Caco-2 (cell line): Measurements from ENCODE around the gene WDR49. TPM values are rescaled to one million over a fixed set of nuclear protein-coding genes. Genes with fewer than 3 reads are reported as not detected.

ENCODE experiments used
- BruUV-seq: library from RNA; stranded (reverse); fragments of 400-500 nt; replicated peaks from 2 replicates; lab custom pipeline; 2021; lab: Mats Ljungman, UMichigan
- CTCF ChIA-PET: fragments of 300-600 bp; sonication (Branson Sonifier 250); formaldehyde crosslinking; loops from one replicate; lab custom pipeline; 2022; ENCODE audit warnings: antibody characterized with exemption; lab: Charles Lee
- POLR2A ChIA-PET: fragments of 300-600 bp; sonication (Branson Sonifier 250); formaldehyde crosslinking; loops from one replicate; lab custom pipeline; 2022; ENCODE audit warnings: antibody characterized with exemption; lab: Charles Lee
- DNase-seq, 2 experiments: peaks; one replicate each; pipeline versions ENCODE4 v3.0.0 to v3.0.0-alpha.2; 2020 to 2022
- H3K27me3 ChIP-seq: replicated peaks from 2 replicates; pipeline ENCODE4 v1.6.0; 2011; ENCODE audit warnings: low read length; ENCODE audit not compliant: control insufficient read depth, insufficient read depth
- H3K36me3 ChIP-seq: 2 replicates; pipeline ENCODE4 v1.5.1; 2011; ENCODE audit warnings: low read length; ENCODE audit not compliant: control insufficient read depth, insufficient read depth
- H3K4me1 ChIP-seq: fragments of 250-450 bp; sonication (Bioruptor Pico); 2 replicates; pipeline ENCODE4 v1.5.1; 2020; ENCODE audit warnings: mild to moderate bottlenecking
- H3K4me3 ChIP-seq: 2 replicates; pipeline ENCODE4 v1.5.1; 2011; ENCODE audit warnings: low read depth, mild to moderate bottlenecking, control low read depth, low read length
- H3K9me3 ChIP-seq: fragments of 250-450 bp; sonication (Bioruptor Pico); 2 replicates; pipeline ENCODE4 v1.5.1; 2020; ENCODE audit warnings: mild to moderate bottlenecking, moderate library complexity
- H3K27ac Mint-ChIP-seq: one replicate; pipeline ENCODE4 v1.8.0; 2022; ENCODE audit warnings: mixed read lengths; ENCODE audit not compliant: unreplicated experiment
- H3K27me3 Mint-ChIP-seq: one replicate; pipeline ENCODE4 v1.8.0; 2022; ENCODE audit warnings: mixed read lengths; ENCODE audit not compliant: insufficient read depth, unreplicated experiment
- H3K36me3 Mint-ChIP-seq: one replicate; pipeline ENCODE4 v1.8.0; 2022; ENCODE audit warnings: mild to moderate bottlenecking, mixed read lengths; ENCODE audit not compliant: insufficient read depth, unreplicated experiment
- H3K4me1 Mint-ChIP-seq: one replicate; pipeline ENCODE4 v1.8.0; 2022; ENCODE audit warnings: low read depth, mixed read lengths; ENCODE audit not compliant: unreplicated experiment
- H3K4me3 Mint-ChIP-seq: one replicate; pipeline ENCODE4 v1.8.0; 2022; ENCODE audit warnings: mild to moderate bottlenecking, moderate library complexity, mixed read lengths; ENCODE audit not compliant: unreplicated experiment
- H3K9me3 Mint-ChIP-seq: one replicate; pipeline ENCODE4 v1.8.0; 2022; ENCODE audit warnings: mixed read lengths; ENCODE audit not compliant: unreplicated experiment
- CTCF ChIP-seq, 2 experiments: fragments of 200-600 bp in 1 of 2; IDR thresholded peaks; 1 replicate in 1 of 2; 2 replicates in 1 of 2; pipeline versions ENCODE4 v1.5.1 to v1.8.0; 2011 to 2022; ENCODE audit warnings: antibody characterized with exemption in 1 of 2, control low read depth in 1 of 2, inconsistent platforms in 1 of 2, low read depth in 1 of 2, low read length in 1 of 2, mild to moderate bottlenecking in 1 of 2, moderate library complexity in 1 of 2; ENCODE audit not compliant: insufficient read depth in 1 of 2, severe bottlenecking in 1 of 2, unreplicated experiment in 1 of 2
- intact Hi-C: fragments of 100-400 bp; cut with micrococcal nuclease; formaldehyde crosslinking; loops from one replicate; pipeline ENCODE4 v1.10.0; 2022; ENCODE audit not compliant: unreplicated experiment
- total RNA-seq: library from RNA; stranded (reverse); gene quantifications from 2 replicates; pipeline ENCODE4 v1.2.3, GENCODE V29; 2022

WDR49 gene
- total RNA-seq, 1 experiment from 2014 or later: 0.32 TPM

GRCh38 chr3:167450195-167450594, 203.5 kb downstream of the WDR49 start:
- TF ChIP-seq CTCF (IDR thresholded peaks at IDR 0.05; ENCODE audit: insufficient read depth in 1 of 2, low read depth in 1 of 2, low read length in 1 of 2, severe bottlenecking in 1 of 2, unreplicated experiment in 1 of 2): no peak
- Mint-ChIP-seq H3K27ac (no peak overlapping the region), H3K36me3 (no peaks in the 10 kb centered on the region), H3K4me3 (no peak overlapping the region), H3K9me3 (no peaks in the 10 kb centered on the region), H3K4me1 (no peaks in the 10 kb centered on the region), H3K27me3 (peaks cover 3% of the 10 kb centered on the region)
- ChIA-PET POLR2A (no interaction called here), CTCF (no interaction called here)
- H3K36me3 ChIP-seq: no peaks in the 10 kb centered on the region
- no peaks in the 10 kb centered on the region for H3K4me1 ChIP-seq
- no peak for DNase-seq
- H3K27me3 ChIP-seq: no peaks in the 10 kb centered on the region
- H3K9me3 ChIP-seq: no peaks in the 10 kb centered on the region
- intact Hi-C loops: no loop called here
- H3K4me3 ChIP-seq: no peak overlapping the region
- no TSS peak for BruUV-seq

GRCh38 chr3:167445491-167445890, 208.3 kb downstream of the WDR49 start:
- TF ChIP-seq CTCF (IDR thresholded peaks at IDR 0.05; ENCODE audit: insufficient read depth in 1 of 2, low read depth in 1 of 2, low read length in 1 of 2, severe bottlenecking in 1 of 2, unreplicated experiment in 1 of 2): no peak
- H3K36me3 Mint-ChIP-seq: no peaks in the 10 kb centered on the region
- CTCF ChIA-PET: no interaction called here
- no peak overlapping the region for H3K4me3 ChIP-seq
- no peaks in the 10 kb centered on the region for H3K36me3 ChIP-seq
- no peaks in the 10 kb centered on the region for H3K9me3 Mint-ChIP-seq
- H3K4me1 Mint-ChIP-seq: no peaks in the 10 kb centered on the region
- H3K27ac Mint-ChIP-seq: no peak overlapping the region
- no peaks in the 10 kb centered on the region for H3K27me3 ChIP-seq
- BruUV-seq: no TSS peak
- no peak overlapping the region for H3K4me3 Mint-ChIP-seq
- intact Hi-C loops: no loop called here
- no peaks in the 10 kb centered on the region for H3K4me1 ChIP-seq
- DNase-seq: no peak
- POLR2A ChIA-PET: no interaction called here
- peaks cover 2% of the 10 kb centered on the region for H3K27me3 Mint-ChIP-seq
- H3K9me3 ChIP-seq: no peaks in the 10 kb centered on the region

GRCh38 chr3:167441256-167441655, 212.5 kb downstream of the WDR49 start:
- POLR2A ChIA-PET: no interaction called here
- Mint-ChIP-seq H3K9me3 (no peaks in the 10 kb centered on the region), H3K36me3 (no peaks in the 10 kb centered on the region), H3K27ac (no peak overlapping the region), H3K4me1 (no peaks in the 10 kb centered on the region), H3K4me3 (no peak overlapping the region), H3K27me3 (peaks cover 2% of the 10 kb centered on the region)
- H3K4me3 ChIP-seq: no peak overlapping the region
- no TSS peak for BruUV-seq
- no peaks in the 10 kb centered on the region for H3K9me3 ChIP-seq
- no peaks in the 10 kb centered on the region for H3K4me1 ChIP-seq
- intact Hi-C loops: no loop called here
- no peak for DNase-seq
- H3K36me3 ChIP-seq: no peaks in the 10 kb centered on the region
- CTCF ChIA-PET: no interaction called here
- no peaks in the 10 kb centered on the region for H3K27me3 ChIP-seq
- no peak for TF ChIP-seq CTCF (IDR thresholded peaks at IDR 0.05; ENCODE audit: insufficient read depth in 1 of 2, low read depth in 1 of 2, low read length in 1 of 2, severe bottlenecking in 1 of 2, unreplicated experiment in 1 of 2)
